ENCODE measurements around the gene ZNF618. TPM values are rescaled to one million over a fixed set of nuclear protein-coding genes. Genes with fewer than 3 reads are reported as not detected.

ZNF618 gene
- total and polyA plus RNA-seq, 9 donors = 8.2 to 28.9 (median 18.3) TPM

GRCh38 chr9:114003351-114003750 lies 127.2 kb downstream of the ZNF618 start:
- intact Hi-C loops (cut with DNase I) = no loop called here
- WGBS, 3 donors = 67 to 71% (median 69%) methylated on average over 7 of the region's 7 CpGs
- no peak for TF ChIP-seq CTCF (IDR thresholded peaks at IDR 0.05)
- no peak for TF ChIP-seq EP300 (IDR thresholded peaks at IDR 0.05)
- TF ChIP-seq POLR2A (IDR thresholded peaks at IDR 0.05) = no peak
- H3K4me1 ChIP-seq (ENCODE audit: insufficient read depth) = peaks cover 6% of the 10 kb centered on the region
- no peak overlapping the region for H3K4me3 ChIP-seq
- H3K27me3 ChIP-seq = no peaks in the 10 kb centered on the region
- no peak overlapping the region for H3K27ac ChIP-seq
- H3K36me3 ChIP-seq = no peaks in the 10 kb centered on the region
- peak in 1 of 5 donors; percentile 4 for DNase-seq
- no peaks in the 10 kb centered on the region for H3K9me3 ChIP-seq

- Histone ChIP-seq H3K4me1 (ENCODE audit: insufficient read depth) (peaks cover 6% of the 10 kb centered on the region), H3K36me3 (no peaks in the 10 kb centered on the region), H3K9me3 (no peaks in the 10 kb centered on the region), H3K27me3 (no peaks in the 10 kb centered on the region), H3K4me3 (no peak overlapping the region), H3K27ac (no peak overlapping the region)
- intact Hi-C loops (cut with DNase I) = no loop called here
- TF ChIP-seq POLR2A (IDR thresholded peaks at IDR 0.05) (no peak), EP300 (IDR thresholded peaks at IDR 0.05) (no peak), CTCF (IDR thresholded peaks at IDR 0.05) (no peak)
- 26 to 34% (median 30%) methylated on average over 5 of the region's 5 CpGs for WGBS, 3 donors
- peak in 3 of 5 donors; percentile 1 to 12 (median 3) for DNase-seq
These were observed 127.6 kb downstream of the ZNF618 start for GRCh38 chr9:114003758-114004157.

GRCh38 chr9:114004221-114004716 lies 128.2 kb downstream of the ZNF618 start:
- no peak for TF ChIP-seq EP300 (IDR thresholded peaks at IDR 0.05)
- TF ChIP-seq CTCF (IDR thresholded peaks at IDR 0.05) = no peak
- no peak for TF ChIP-seq POLR2A (IDR thresholded peaks at IDR 0.05)
- WGBS, 3 donors = 80 to 87% (median 87%) methylated on average over 15 of the region's 15 CpGs
- Histone ChIP-seq H3K4me3 (no peak overlapping the region), H3K27ac (no peak overlapping the region), H3K36me3 (no peaks in the 10 kb centered on the region), H3K27me3 (no peaks in the 10 kb centered on the region), H3K4me1 (ENCODE audit: insufficient read depth) (peaks cover 6% of the 10 kb centered on the region), H3K9me3 (no peaks in the 10 kb centered on the region)
- DNase-seq = peak in 4 of 5 donors; percentile 7 to 34 (median 24)
- intact Hi-C loops (cut with DNase I) = no loop called here

GRCh38 chr9:114005371-114006154 lies 129.5 kb downstream of the ZNF618 start:
- H3K36me3 ChIP-seq = no peaks in the 10 kb centered on the region
- peaks cover 6% of the 10 kb centered on the region for H3K4me1 ChIP-seq (ENCODE audit: insufficient read depth)
- H3K27ac ChIP-seq = no peak overlapping the region
- intact Hi-C loops (cut with DNase I) = no loop called here
- H3K9me3 ChIP-seq = no peaks in the 10 kb centered on the region
- TF ChIP-seq CTCF (IDR thresholded peaks at IDR 0.05) (no peak), POLR2A (IDR thresholded peaks at IDR 0.05) (no peak), EP300 (IDR thresholded peaks at IDR 0.05) (no peak)
- H3K27me3 ChIP-seq = no peaks in the 10 kb centered on the region
- 84 to 89% (median 85%) methylated on average over 9 of the region's 9 CpGs for WGBS, 3 donors
- no peak overlapping the region for H3K4me3 ChIP-seq
- peak in 4 of 5 donors; percentile 3 to 24 (median 4) for DNase-seq

Measured in ovary (tissue), 9 donors.